Tibial nerve (tissue), 4 donors: ENCODE measurements around the gene SHB. TPM values are rescaled to one million over a fixed set of nuclear protein-coding genes. Genes with fewer than 3 reads are reported as not detected.

Source experiments
- DNase-seq, 2 donors: peaks; one replicate each; pipeline ENCODE4 v3.0.0-alpha.2; 2019; ENCODE audit warnings: low spot score in 2 of 2
- H3K27ac ChIP-seq, 4 donors: fragments of 200-600 bp; sonication (generic) in 3 of 4; one replicate each; pipeline ENCODE4 v1.5.1; 2017 to 2019; ENCODE audit warnings: mild to moderate bottlenecking in 1 of 4
- H3K27me3 ChIP-seq, 2 donors: fragments of 200-600 bp; sonication (generic) in 1 of 2; one replicate each; pipeline versions ENCODE4 v1.5.1 to v1.6.0; 2017 to 2019
- H3K36me3 ChIP-seq, 3 donors: fragments of 200-600 bp; sonication (generic); one replicate each; pipeline ENCODE4 v1.5.1; 2018 to 2019
- H3K4me1 ChIP-seq, 4 donors: fragments of 200-600 bp; sonication (generic) in 3 of 4; one replicate each; pipeline ENCODE4 v1.5.1; 2017 to 2019
- H3K4me3 ChIP-seq, 4 donors: fragments of 200-600 bp; sonication (generic) in 3 of 4; one replicate each; pipeline ENCODE4 v1.5.1; 2017 to 2019; ENCODE audit warnings: mild to moderate bottlenecking in 1 of 4, moderate library complexity in 1 of 4
- H3K9me3 ChIP-seq, 4 donors: fragments of 200-600 bp; sonication (generic) in 3 of 4; one replicate each; pipeline ENCODE4 v1.5.1; 2017 to 2019
- EP300 ChIP-seq, 2 donors: sonication (generic); formaldehyde crosslinking; IDR thresholded peaks; one replicate each; pipeline ENCODE4 v1.6.1; 2017; ENCODE audit warnings: antibody characterized with exemption in 2 of 2, mild to moderate bottlenecking in 1 of 2
- POLR2A ChIP-seq, 2 donors: fragments of 450-650 bp; IDR thresholded peaks; one replicate each; pipeline ENCODE4 v1.6.1; 2017; ENCODE audit warnings: antibody characterized with exemption in 2 of 2, mild to moderate bottlenecking in 2 of 2, moderate library complexity in 2 of 2
- WGBS, 2 donors: methylation state at CpG; one replicate each; pipeline ENCODE4 v1.1.5; 2018; 5-methylcytosine and 5-hydroxymethylcytosine counted together
- total RNA-seq, 4 donors: library from RNA; depleted of rRNA; stranded (reverse); fragments of >200 nt; gene quantifications; one replicate each; pipeline ENCODE4 v1.1.0, GENCODE V29; 2016
- TF ChIP-seq, protein P1 (sequence below), 5 experiments: fragments of 200-600 bp in 3 of 5; fragments of 450-650 bp in 2 of 5; sonication (generic) in 3 of 5; IDR thresholded peaks; one replicate each; pipeline ENCODE4 v1.5.1; 2016 to 2019; ENCODE audit warnings: antibody characterized with exemption in 5 of 5, mild to moderate bottlenecking in 3 of 5, moderate library complexity in 2 of 5

SHB gene
- total RNA-seq, 4 donors from 2014 or later = 6.3 to 15.9 (median 11.6) TPM

DNA sequence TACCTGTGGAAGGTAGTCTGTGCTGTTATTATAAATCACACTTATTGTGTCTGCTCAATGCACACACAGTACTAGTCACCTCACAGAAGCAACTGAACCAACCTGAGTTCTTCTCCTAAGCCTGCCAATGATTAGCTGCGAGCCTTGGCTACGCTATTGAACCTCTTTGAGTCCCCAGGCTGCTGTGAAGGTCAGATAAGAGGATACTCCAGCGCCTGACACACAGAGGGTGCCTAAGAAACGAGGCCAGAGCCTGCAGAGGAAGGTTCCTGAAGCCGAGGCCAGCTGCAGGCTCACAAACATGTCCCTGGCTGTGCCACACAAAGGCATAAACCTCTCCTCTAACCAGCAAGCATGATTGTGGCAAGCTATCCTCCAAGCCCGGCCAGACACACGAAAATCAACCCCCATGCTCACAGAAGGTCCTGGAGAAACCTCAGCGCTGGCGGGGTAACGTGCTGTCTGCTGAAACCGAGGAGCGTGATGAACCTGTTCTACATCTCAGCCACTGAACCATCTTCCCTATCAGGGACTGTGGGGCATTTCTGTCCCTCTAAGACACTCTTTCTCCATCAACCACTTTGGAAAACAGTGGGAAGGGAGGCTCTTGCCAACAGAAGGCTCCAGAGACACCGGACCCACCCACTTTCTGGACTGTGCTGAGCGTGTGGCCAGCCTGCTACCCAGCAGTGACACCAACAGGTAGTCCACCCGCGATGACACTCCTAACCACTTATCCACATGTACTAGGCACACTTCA, 111.9 kb downstream of the SHB start:
- H3K27ac ChIP-seq = no peak overlapping the region
- H3K4me1 ChIP-seq = peaks cover 0 to 19% (median 0%) of the 10 kb centered on the region in 4 donors
- no peak for DNase-seq
- peaks cover 0 to 38% (median 0%) of the 10 kb centered on the region in 3 donors for H3K36me3 ChIP-seq
- H3K27me3 ChIP-seq = no peaks in the 10 kb centered on the region
- H3K9me3 ChIP-seq = no peaks in the 10 kb centered on the region
- 87 to 90% methylated on average over 15 to 16 of the region's 16 CpGs for WGBS, 2 donors
- TF ChIP-seq POLR2A (IDR thresholded peaks at IDR 0.05) (no peak), EP300 (IDR thresholded peaks at IDR 0.05) (no peak)
- TF ChIP-seq, protein P1, sequence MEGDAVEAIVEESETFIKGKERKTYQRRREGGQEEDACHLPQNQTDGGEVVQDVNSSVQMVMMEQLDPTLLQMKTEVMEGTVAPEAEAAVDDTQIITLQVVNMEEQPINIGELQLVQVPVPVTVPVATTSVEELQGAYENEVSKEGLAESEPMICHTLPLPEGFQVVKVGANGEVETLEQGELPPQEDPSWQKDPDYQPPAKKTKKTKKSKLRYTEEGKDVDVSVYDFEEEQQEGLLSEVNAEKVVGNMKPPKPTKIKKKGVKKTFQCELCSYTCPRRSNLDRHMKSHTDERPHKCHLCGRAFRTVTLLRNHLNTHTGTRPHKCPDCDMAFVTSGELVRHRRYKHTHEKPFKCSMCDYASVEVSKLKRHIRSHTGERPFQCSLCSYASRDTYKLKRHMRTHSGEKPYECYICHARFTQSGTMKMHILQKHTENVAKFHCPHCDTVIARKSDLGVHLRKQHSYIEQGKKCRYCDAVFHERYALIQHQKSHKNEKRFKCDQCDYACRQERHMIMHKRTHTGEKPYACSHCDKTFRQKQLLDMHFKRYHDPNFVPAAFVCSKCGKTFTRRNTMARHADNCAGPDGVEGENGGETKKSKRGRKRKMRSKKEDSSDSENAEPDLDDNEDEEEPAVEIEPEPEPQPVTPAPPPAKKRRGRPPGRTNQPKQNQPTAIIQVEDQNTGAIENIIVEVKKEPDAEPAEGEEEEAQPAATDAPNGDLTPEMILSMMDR (IDR thresholded peaks at IDR 0.05) = no peak
- no peak overlapping the region for H3K4me3 ChIP-seq

- H3K36me3 ChIP-seq = peaks cover 0 to 45% (median 0%) of the 10 kb centered on the region in 3 donors
- H3K9me3 ChIP-seq = no peaks in the 10 kb centered on the region
- no peak overlapping the region for H3K4me3 ChIP-seq
- WGBS, 2 donors = 93 to 97% methylated on average over 5 of the region's 5 CpGs
- H3K27me3 ChIP-seq = no peaks in the 10 kb centered on the region
- H3K4me1 ChIP-seq = peaks cover 0 to 20% (median 0%) of the 10 kb centered on the region in 4 donors
- no peak overlapping the region for H3K27ac ChIP-seq
- no peak for DNase-seq
- no peak for TF ChIP-seq POLR2A (IDR thresholded peaks at IDR 0.05)
- TF ChIP-seq EP300 (IDR thresholded peaks at IDR 0.05) = no peak
- TF ChIP-seq, protein P1 (IDR thresholded peaks at IDR 0.05) = no peak
These were observed 112.6 kb downstream of the SHB start for GRCh38 chr9:37956423-37956820.

DNA sequence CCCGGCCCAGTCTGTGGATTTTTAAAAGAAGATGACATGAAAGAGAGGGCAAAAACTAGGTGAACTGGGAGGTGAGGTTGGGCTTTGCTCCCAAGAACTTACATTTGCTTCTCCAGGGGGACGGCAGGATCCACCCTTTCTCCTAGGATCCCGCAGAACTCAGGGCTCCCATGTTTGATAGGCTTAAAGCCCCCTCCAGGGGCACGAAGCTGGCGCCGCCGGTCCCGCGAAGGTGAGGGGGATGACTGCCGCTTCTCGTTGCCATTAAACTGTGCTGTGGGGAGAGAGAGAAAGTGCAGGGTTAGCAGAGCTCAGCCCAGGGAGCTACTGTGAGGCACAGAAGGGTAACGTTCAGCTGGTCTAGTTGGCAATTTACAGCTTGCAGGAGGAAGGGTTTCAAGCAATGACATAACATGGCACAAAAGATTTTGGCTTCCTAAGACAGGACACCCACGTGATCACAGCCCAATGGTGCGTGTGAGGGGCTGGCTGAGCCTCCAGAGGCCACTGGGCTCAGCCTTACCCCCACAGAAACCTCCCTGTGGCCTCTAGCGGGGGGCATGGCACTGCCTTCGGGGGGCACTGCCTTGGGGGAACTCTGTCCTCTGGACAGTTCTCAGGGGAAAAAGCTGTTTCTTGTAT, 113.1 kb downstream of the SHB start:
- Histone ChIP-seq H3K4me3 (no peak overlapping the region), H3K27ac (no peak overlapping the region), H3K36me3 (peaks cover 0 to 46% (median 0%) of the 10 kb centered on the region in 3 donors), H3K9me3 (no peaks in the 10 kb centered on the region), H3K27me3 (no peaks in the 10 kb centered on the region), H3K4me1 (peaks cover 0 to 19% (median 0%) of the 10 kb centered on the region in 4 donors)
- 87 to 94% methylated on average over 15 of the region's 16 CpGs for WGBS, 2 donors
- DNase-seq = no peak
- TF ChIP-seq EP300 (IDR thresholded peaks at IDR 0.05) (no peak), POLR2A (IDR thresholded peaks at IDR 0.05) (no peak)
- TF ChIP-seq, protein P1 (IDR thresholded peaks at IDR 0.05) = no peak

DNA sequence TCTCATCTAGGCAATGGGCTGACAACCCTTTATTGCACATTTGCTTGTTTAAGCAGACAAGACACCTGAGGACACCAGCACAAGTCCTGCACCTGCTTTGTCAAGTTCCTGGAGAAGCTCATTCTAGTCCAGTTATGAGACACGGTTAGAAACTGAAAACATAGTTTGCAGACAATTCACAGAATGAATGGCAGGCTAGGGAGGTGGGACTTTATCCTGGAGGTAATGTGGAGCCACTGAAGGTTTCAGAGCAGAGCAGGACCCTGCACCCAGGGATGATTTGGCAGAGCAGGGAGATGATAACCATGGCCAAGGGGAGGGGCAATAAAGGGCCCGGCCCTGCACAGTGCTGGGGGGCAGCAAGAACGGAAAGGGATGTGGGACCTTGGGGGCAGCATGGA, 114.4 kb downstream of the SHB start:
- Histone ChIP-seq H3K9me3 (no peaks in the 10 kb centered on the region), H3K27me3 (no peaks in the 10 kb centered on the region), H3K4me3 (no peak overlapping the region), H3K27ac (no peak overlapping the region), H3K4me1 (peaks cover 0 to 22% (median 0%) of the 10 kb centered on the region in 4 donors), H3K36me3 (peaks cover 0 to 55% (median 0%) of the 10 kb centered on the region in 3 donors)
- TF ChIP-seq, protein P1 (IDR thresholded peaks at IDR 0.05) = no peak
- TF ChIP-seq POLR2A (IDR thresholded peaks at IDR 0.05) (no peak), EP300 (IDR thresholded peaks at IDR 0.05) (no peak)
- DNase-seq = no peak
- 49 to 61% methylated on average over 3 of the region's 3 CpGs for WGBS, 2 donors
